BE2C (cell line): ENCODE results near the gene RHCG.

Experiments used
- DNase-seq: peaks from one replicate; pipeline ENCODE4 v3.0.0-alpha.2; 2020
- H3K27me3 ChIP-seq: fragments of 250-450 bp; sonication (Bioruptor Pico); 2 replicates; pipeline ENCODE4 v1.5.1; 2020; ENCODE audit warnings: mild to moderate bottlenecking
- H3K36me3 ChIP-seq: fragments of 250-450 bp; sonication (Bioruptor Pico); 2 replicates; pipeline ENCODE4 v1.5.1; 2020; ENCODE audit warnings: mild to moderate bottlenecking
- H3K4me1 ChIP-seq: fragments of 250-450 bp; sonication (Bioruptor Pico); 2 replicates; pipeline ENCODE4 v1.5.1; 2020
- H3K4me3 ChIP-seq: 2 replicates; pipeline ENCODE4 v1.5.1; 2011; ENCODE audit warnings: low read depth, low read length
- H3K9me3 ChIP-seq: fragments of 250-450 bp; sonication (Bioruptor Pico); 2 replicates; pipeline ENCODE4 v1.5.1; 2020
- CTCF ChIP-seq: IDR thresholded peaks from 2 replicates; pipeline ENCODE4 v1.5.1; 2012; ENCODE audit warnings: mild to moderate bottlenecking, low read depth, low read length

RHCG gene

GRCh38 chr15:89423981-89424380 is 72.4 kb downstream of the RHCG start:
- H3K4me3 ChIP-seq: no peak overlapping the region
- no peaks in the 10 kb centered on the region for H3K27me3 ChIP-seq
- DNase-seq: no peak
- H3K4me1 ChIP-seq: no peaks in the 10 kb centered on the region
- H3K36me3 ChIP-seq: no peaks in the 10 kb centered on the region
- no peak for TF ChIP-seq CTCF
- H3K9me3 ChIP-seq: no peaks in the 10 kb centered on the region
